NCI-H748 treated with DMSO at 0.1 percent for 48 hours (cell line): ENCODE results near the gene LSM14B.
"Not testable (repeated sequence)": the region's sequence is repeated elsewhere in the genome, so short reads cannot be mapped to it uniquely, and the experiment has no call there.

Experiments used
- DNase-seq: peaks from one replicate; lab custom pipeline; 2025; lab: John Stamatoyannopoulos, UW

LSM14B gene

GRCh38 chr20:62147528-62147927 is 25.3 kb downstream of the LSM14B start:
- no peak for DNase-seq

GRCh38 chr20:62148383-62148782 is 26.1 kb downstream of the LSM14B start:
- DNase-seq = not testable (repeated sequence)

GRCh38 chr20:62148908-62149314 is 26.6 kb downstream of the LSM14B start:
- DNase-seq = no peak

- no peak for DNase-seq
These were observed 27.4 kb downstream of the LSM14B start for GRCh38 chr20:62149532-62150309.

- no peak for DNase-seq
These were observed 28.0 kb downstream of the LSM14B start for GRCh38 chr20:62150310-62150575.

GRCh38 chr20:62151225-62151624 is 28.9 kb downstream of the LSM14B start:
- DNase-seq = no peak

- DNase-seq = no peak
These were observed 29.6 kb downstream of the LSM14B start for GRCh38 chr20:62151835-62152364.

- DNase-seq = no peak
These were observed 33.4 kb downstream of the LSM14B start for GRCh38 chr20:62155428-62156253.

GRCh38 chr20:62156254-62156556 is 33.9 kb downstream of the LSM14B start:
- no peak for DNase-seq

- DNase-seq = no peak
These were observed 34.5 kb downstream of the LSM14B start for GRCh38 chr20:62156592-62157386.

- DNase-seq = no peak
These were observed 35.3 kb downstream of the LSM14B start for GRCh38 chr20:62157387-62158087.

- DNase-seq = no peak
These were observed 35.8 kb downstream of the LSM14B start for GRCh38 chr20:62158088-62158400.

- no peak for DNase-seq
These were observed 36.3 kb downstream of the LSM14B start for GRCh38 chr20:62158541-62158940.

GRCh38 chr20:62159052-62159451 is 36.8 kb downstream of the LSM14B start:
- DNase-seq = no peak

- no peak for DNase-seq
These were observed 37.6 kb downstream of the LSM14B start for GRCh38 chr20:62159839-62160238.

- no peak for DNase-seq
These were observed 38.0 kb downstream of the LSM14B start for GRCh38 chr20:62160253-62160652.

- DNase-seq = no peak
These were observed 38.6 kb downstream of the LSM14B start for GRCh38 chr20:62160876-62161275.

- DNase-seq = no peak
These were observed 39.1 kb downstream of the LSM14B start for GRCh38 chr20:62161347-62161746.

GRCh38 chr20:62162765-62163484 is 40.6 kb downstream of the LSM14B start:
- DNase-seq = no peak

- DNase-seq = no peak
These were observed 41.2 kb downstream of the LSM14B start for GRCh38 chr20:62163485-62163865.

- DNase-seq = no peak
These were observed 41.9 kb downstream of the LSM14B start for GRCh38 chr20:62163986-62164762.
